ENCODE data around the gene PSPN.

DNA sequence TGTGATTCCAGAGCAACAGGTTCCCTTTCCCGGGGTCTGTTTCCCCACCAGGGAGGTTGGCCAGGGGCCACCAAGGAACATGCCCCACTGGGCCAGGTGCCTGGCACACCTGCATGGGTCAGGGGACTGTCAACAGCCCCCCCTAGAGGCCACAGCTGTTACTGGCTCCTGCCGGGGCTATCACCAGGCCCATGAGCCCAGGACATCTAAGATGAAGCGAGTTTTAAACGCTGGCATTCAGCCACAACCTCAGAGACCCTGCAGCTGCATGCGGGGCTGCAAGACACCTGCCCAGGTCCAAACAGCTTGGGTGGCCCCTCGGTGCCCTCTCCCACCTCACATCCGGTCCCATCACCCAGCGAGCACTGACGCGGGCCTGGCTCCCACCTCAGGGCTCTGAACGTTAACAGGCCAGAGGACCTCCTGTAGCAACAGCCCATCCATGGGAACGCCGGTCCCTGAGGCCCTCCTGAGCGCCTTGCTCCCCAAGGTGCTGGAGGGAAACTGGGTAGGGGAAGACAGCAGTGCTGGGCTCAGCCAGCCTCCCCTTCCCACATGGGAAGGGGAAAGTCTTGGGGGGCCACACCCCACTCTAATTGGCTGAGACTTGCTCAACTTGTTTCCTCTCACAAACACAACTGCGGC lies 36.8 kb upstream of the PSPN start:
- TF ChIP-seq ESRRA (CRISPR knock-in tag; IDR thresholded peaks at IDR 0.05; ENCODE audit: borderline replicate concordance) (no peak), TEAD4 (CRISPR knock-in tag; IDR thresholded peaks at IDR 0.05) (no peak), NFE2L1 (CRISPR knock-in tag; IDR thresholded peaks at IDR 0.05) (no peak)
- TF ChIP-seq, protein P1, sequence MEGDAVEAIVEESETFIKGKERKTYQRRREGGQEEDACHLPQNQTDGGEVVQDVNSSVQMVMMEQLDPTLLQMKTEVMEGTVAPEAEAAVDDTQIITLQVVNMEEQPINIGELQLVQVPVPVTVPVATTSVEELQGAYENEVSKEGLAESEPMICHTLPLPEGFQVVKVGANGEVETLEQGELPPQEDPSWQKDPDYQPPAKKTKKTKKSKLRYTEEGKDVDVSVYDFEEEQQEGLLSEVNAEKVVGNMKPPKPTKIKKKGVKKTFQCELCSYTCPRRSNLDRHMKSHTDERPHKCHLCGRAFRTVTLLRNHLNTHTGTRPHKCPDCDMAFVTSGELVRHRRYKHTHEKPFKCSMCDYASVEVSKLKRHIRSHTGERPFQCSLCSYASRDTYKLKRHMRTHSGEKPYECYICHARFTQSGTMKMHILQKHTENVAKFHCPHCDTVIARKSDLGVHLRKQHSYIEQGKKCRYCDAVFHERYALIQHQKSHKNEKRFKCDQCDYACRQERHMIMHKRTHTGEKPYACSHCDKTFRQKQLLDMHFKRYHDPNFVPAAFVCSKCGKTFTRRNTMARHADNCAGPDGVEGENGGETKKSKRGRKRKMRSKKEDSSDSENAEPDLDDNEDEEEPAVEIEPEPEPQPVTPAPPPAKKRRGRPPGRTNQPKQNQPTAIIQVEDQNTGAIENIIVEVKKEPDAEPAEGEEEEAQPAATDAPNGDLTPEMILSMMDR (IDR thresholded peaks at IDR 0.05) = peak; percentile 86
